Middle frontal gyrus (tissue), 1 donor: ENCODE data around the gene PSMD14.
"Not testable (repeated sequence)": the region's sequence is repeated elsewhere in the genome, so short reads cannot be mapped to it uniquely, and the experiment has no call there.

Experiments
- DNase-seq: peaks from one replicate; pipeline ENCODE4 v3.0.0-alpha.2; 2015; ENCODE audit warnings: low spot score; ENCODE audit errors: extremely low spot score

Gene PSMD14

DNA sequence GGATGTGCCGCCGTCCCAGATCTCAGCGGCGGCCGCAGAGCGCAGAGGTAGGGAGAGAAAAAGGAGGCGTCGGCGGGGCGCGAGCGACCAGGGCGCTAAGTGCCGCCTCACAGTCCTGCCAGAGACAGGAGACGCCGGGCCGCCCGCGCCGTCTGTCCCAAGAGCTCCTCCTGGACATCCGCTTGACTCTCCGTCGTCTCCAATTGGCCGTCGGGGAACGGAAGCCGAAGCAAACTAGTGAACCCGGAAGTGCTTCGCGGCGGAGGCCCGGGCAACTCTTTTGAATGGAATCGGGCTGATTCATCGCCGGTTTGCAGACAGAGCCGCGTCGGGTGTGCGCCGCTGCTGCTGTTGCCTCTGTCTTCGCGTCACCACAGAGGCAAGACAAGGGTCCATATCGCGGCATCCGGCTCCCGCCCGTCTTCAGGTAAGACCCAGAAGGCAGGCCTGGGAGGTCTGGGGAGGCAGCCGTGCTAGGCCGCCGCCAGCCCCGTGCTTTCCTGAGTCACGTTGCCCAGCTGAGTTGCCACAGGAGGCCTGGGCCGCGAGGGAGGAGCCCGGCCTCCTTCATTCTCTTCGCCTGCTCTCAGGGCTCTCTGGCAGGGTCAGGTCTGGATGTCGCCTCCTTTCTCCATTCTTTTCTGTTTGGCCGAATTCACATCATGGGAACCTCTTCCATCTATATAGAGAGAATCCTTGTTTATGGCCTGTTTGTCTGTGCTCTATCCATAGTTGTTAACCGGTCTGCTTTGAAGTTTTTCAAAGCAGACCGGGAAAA is at the start of gene PSMD14:
Gene PSMD14, plus strand, starts transcription at position 248 of the 778 bp plus-strand sequence. CDS start 10,401 bp downstream, outside the sequence.
- peak; percentile 89 for DNase-seq

DNA sequence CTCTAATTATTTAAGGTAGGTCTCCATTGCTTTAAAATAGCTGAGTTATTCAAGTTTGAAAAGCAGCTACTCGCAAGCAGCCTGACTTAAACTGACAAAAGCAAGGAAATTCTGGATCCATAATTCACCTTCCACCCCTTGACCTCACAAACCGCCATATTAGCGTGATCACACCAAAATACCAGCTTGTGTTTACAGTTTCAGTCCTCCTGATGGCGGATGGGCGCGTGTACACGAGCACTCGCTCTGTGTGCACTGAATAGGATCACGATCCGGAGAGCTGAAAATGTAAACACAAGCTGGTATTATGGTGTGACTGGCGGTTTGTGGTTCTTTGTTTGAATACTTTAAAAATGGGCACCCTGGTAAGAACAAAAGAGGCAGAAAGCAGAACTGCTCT is 42.4 kb upstream of the PSMD14 start:
- DNase-seq = no peak

DNA sequence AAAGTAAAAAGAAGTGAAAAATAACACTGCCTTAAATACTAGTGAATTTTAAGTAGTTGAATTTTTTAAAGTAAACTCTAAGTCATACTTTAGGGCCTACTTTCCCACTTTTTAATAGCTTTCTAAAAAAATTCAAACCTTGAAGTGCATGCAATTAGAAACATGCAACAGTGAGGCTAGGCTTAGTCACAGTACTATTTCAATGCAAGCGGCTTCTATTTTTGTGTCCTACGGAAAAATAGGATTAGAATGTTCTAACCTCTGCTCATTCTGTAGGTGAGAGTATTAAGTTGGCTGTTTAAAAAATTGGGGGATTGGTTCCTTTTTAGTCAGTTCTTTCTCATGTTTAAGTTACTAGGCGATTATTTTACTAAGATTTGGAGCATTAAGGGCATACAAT is 39.1 kb upstream of the PSMD14 start:
- no peak for DNase-seq

DNA sequence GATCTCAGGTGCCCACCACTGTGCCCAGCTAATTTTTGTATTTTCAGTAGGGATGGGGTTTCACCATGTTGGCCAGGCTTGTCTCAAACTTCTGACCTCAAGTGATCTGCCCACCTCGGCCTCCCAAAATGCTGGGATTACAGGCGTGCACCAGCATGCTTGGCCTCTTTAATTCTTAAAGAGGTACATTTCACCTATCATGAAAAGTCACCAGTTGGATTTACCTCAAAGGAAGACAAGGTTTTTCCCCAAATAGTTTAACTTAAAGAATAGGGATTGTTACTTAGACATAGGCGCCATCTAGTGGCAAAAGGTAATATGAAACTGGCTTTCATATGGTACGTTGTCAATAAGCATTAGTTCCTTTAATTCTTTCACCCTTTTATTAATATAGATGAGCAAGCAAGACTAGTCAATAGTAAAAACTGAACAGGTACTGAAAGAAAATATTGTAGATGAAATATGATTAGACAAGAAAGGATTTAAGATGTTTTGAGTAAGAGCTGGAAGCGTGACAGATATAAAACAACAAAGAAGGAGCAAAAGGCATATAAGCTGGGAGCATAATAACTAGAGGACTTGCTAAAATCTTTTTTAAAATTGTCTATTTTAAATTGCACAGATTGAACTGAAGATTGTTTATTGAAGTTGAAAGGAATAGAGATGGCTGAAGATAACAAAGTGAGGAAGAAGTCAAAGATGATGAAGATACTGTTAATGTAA is 35.0 kb upstream of the PSMD14 start:
- DNase-seq = peak; percentile 35

DNA sequence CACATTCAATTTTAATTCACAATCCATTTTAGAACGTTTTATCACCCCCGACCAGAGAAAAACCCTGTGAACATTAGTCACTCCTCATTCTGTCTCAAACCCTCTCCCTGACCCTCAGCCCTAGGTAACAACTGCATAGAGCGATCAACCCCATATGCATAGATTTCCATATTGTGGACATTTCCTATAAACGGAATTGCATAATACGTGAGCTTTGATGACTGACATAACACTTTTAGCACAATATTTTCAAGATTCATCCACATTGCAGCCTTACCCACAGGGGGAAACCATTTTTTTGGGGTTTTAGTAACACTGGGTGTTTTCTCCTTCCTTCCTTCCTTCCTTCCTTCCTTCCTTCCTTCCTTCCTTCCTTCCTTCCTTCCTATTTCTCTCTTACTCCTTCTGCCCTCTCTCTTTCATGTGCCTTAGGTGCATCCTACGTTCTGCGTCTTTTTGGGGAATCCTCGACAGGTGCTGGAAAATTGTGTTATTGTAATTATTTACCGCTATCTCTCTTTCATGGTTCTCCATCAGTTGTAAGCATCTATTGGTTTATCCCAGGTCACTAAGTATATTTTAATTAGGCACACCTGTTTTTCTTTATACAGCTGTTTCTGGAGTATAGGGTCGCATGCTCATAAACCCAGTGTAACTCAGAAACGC is 29.5 kb upstream of the PSMD14 start:
- DNase-seq = not testable (repeated sequence)

DNA sequence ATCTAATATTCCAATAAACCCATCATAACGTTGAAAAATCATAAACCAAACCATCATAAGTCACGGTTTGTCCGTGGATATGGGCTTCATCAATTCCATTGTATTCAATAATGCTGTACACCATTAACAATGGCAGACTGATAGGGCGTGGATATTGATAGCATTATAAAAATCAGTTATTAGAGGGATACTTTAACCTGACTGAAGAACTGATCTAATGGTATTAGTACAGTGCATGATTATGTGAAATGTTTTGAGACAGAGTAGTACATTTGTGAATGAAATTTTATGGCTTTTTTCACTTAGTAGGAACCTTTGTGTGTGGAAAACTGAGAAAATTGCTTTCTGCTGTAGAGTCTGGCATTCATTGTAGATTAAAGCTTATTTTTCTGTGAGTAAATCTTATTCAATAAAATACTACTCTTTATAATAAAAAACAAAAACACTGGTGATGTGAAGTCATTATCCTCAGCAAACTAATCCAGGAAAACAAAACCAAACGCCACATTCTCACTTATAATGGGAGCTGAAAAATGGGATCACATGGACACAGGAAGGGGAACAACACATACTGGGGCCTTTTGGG is 28.9 kb upstream of the PSMD14 start:
- DNase-seq = not testable (repeated sequence)

DNA sequence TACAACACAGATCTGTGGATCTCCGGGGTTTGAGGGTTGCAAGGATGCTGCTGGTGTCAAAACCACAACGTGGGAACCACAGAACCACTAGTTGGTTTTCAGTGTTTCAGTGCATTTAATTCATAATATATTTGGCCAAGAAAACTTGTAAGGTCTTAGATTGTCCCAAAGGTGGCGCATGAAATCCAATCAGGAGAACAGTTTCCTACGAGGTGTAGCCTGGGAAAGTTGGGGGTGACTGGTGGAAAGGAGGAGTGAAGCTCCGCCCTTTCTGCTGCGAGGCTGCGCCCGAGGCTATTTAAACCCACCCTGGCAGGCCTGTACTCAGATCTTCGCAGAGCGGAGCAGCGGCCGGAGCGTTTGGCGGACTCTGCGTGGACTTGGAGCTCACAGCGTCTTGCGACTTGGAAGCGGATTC is 27.3 kb upstream of the PSMD14 start:
- DNase-seq = not testable (repeated sequence)

DNA sequence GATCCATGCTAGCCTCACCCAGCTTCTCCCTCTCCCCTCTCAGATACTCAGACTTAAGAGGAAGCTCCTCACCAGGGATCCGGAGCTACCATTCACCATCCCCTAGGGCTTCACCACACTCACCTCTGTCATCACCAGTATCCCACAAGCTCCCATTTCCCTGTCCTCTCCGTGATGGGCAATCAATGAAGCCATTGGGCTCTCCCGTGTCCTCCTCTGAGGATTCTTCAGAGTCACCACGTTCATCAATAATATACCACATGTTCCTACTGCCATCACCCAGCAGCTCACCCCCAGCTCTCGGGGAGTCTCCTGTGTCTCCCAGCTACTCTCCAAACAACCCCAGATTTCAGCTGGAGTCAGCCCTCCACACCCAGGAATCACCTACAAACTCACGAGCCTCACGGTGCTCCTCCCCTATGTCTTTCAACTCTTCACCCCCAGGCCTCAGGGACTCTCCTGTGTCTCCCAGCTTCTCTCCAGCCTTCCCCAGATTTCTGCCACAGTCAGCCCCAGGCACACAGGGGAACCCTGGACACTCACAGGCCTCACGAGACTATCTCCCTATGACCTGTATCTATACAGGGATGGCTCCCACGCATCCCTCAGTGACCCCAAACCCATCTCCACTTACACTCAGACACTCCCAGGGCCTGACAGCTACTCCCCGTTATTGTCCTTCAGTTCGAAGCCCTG is 26.5 kb upstream of the PSMD14 start:
- not testable (repeated sequence) for DNase-seq

DNA sequence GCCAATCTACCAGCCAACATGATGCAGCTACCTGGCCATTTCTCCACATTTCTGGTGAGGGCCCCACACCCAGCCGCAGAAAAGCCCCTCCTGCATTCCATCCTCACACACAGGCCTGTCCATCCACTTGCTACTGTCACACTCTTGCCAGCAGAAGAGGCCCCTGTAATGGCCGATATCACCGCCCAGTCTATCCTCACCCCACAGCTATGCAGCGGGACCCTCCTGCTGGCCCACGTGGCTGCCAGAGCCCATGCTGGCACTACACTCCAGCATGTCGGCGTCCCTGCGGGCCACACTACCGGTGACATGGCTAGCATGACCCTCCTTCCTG is 25.9 kb upstream of the PSMD14 start:
- DNase-seq = not testable (repeated sequence)

DNA sequence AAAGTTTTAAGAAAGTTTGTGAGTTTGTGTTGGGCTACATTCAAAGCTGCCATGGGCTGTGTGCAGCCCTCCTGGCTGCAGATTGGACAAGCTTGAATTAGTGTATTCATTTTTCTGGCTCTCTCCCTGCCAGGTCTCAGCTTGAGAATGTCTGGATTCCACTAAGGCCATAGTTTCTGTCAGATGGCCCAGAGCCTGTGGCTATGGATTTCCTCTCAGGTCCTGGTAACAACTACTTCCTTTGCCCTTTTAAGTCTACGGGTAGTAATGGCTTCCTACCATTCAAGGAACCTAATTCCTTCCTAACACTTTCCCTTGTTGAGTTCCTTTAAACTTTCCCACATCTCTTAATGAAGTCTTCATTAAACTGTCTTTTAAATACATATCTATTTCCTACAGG is 24.3 kb upstream of the PSMD14 start:
- no peak for DNase-seq

DNA sequence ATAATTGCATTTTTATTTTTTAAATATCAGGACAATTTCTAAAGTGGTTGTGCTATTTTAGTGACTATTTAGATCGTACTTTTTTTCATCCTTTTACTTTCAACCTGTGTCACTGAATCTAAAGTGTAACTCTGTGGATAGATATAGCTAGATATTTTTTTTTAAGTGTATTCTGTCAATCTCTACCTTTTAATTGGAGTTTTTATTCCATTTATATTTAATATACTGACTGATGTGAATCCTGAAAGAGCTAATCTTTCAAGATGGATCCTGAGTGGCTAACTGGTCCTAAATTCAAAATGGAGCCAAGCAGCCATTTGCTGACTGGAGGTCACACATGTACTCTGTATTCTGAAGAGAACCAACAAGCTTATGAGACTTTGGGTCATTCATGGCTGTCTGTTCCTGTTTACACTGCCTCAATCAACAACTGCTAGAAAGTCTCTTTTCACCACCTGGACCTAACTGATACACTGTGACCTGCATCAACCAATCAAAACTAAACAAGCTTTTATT is 4.6 kb upstream of the PSMD14 start:
- no peak for DNase-seq

DNA sequence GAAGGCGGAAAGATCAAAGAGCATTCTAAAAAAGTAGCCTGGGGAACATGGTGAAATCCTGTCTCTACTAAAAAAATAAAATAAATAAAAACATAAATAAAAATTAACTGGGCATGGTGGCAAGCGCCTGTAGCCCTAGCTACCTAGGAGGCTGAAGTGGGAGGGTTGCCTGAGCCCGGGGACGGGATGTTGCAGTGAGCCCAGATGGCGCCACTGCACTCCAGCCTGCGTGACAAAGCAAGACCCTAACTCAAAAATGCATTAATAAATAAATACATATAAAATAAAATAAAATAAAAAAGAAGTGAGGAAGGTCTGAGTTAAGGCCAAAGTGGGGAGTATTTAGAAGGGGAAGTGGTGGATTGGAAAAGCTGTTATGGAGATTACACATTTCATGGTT is 1.3 kb upstream of the PSMD14 start:
- DNase-seq = no peak

DNA sequence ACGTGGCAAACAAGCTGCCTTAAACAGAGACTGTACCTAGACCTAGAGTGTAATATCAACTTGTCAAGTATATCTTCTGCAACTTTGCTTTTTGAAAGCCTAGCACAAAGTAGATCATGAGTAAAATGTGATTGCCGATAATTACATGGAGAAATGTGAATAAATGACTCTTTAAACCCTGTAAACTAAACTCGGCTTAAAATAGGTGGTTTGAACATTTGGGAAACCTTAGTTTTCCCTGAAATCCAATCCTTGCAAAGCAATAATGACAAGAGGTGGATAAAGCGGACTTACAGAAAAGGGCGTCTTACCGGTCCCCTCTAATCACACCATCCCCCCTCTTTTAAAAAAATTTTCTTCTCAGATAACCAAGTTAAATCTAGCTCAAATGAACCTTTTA is 549 bp upstream of the PSMD14 start:
- no peak for DNase-seq

DNA sequence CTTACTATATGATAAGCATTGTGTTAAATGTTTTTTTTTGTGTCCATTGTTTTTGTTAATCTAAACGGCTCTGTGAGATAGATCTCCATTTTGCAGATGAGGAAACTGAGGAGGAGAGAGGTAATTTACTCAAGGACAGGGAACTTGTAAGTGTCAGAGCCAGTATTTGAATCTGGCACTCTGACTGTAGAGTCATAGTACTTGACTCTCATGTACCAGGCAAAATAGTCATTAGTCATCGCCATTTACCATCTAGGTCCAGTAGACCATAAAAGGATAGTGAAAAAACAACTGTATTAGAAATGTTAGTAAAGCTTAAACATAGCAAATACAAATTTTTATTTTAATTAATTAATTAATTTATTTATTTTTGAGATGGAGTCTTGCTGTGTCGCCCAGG is 4.8 kb downstream of the PSMD14 start:
- no peak for DNase-seq

DNA sequence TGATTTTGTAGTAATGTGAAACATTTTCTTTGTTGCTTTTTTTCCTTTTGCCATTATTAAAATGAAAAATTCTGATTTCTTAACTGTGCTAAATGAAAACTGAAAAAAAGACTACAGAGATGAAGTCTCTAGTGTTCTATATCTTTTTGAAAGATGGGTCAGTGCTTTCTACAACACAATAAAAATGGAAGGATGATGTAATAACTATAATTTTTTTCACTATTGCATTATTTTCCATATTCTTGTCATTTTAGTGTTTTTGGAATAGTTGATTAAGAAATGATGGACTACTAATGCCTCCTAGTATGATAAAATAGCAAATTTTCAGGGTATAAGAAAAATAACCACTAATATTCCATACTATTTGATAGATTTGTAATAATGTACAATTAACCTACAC is 7.2 kb downstream of the PSMD14 start:
- DNase-seq = no peak

DNA sequence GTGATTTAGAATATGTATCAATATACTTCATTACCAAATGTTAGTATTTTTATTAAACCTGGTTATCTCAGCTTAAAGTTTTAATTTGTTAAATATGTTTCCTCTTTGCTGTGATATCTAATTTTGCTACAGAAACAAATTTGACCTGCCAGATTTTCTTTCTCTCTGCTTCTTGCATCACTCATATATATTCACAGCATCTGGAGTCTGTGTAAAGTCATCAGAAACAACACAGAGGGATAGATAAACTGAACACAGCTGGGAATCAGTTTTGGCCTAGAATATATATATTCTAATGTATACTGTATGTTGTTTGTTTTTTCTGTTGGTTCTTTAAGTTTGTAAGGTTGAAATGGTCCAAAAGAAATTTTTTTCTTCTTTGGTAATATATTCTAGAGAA is 8.5 kb downstream of the PSMD14 start:
- no peak for DNase-seq

DNA sequence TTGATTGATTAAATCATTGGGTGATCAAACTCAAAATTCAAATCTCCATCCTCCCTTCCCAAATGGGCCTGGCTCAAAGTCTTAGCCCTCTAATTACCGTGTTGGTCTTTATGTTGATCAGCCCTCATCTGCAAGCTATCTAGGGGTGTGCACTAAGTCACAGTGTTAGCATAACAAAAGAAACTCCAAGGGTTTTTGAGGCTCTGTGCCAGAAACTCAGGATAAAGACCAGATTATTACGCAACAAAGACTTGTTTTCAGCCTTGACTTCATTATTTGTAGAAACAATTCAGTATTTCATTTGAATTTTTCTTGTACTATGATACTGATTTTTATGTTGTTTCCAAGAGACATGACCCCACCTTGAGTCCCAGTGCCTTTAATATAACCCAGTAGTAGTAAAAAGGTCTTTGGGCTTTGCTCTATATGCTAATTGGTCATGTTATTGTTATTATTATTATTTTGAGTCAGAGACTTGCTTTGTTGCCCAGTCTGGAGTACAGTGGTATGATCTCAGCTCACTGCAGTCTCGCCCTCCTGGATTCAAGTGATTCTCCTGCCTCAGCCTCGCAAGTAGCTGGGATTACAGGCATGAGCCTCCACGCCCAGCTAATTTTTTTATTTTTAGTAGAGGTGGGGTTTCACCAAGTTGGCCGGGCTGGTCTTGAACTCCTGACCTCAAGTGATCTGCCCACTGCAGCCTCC is 13.9 kb downstream of the PSMD14 start:
- no peak for DNase-seq

DNA sequence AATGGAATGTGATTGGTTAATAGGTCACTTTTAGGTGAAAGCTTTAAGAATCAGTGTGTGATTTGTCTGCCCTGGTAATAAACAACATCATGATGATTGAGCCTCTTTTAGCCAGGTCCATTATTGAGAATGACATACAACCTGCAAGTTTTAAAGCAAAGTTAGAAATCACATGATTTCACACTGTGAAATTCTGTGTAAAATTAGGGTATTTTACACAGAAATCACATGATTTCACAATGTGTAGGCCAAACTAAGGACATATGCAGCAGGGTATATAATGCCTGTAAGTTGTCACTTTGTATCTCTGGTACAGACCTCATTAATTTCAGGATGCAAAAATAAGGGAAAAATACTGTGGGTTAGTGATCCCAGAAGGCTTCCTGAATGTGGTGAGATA is 16.7 kb downstream of the PSMD14 start:
- DNase-seq = no peak

DNA sequence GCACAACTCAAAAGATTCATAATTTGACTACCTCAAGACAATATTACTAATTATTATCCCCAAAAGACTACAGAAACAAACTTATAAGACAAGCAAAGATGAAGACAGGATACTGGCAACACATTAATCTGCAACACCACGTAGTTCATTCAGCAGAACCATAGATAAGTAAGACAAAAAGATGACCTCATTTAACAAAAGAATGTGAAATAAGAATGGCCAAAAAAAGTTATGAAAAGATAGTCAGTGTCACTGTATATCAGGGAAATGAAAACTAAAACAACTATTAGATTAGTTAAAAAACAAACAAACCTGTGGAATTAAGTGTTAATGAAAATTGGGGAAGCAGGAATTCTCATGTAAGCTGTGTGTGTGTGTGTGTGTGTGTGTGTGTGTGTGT is 19.4 kb downstream of the PSMD14 start:
- no peak for DNase-seq

DNA sequence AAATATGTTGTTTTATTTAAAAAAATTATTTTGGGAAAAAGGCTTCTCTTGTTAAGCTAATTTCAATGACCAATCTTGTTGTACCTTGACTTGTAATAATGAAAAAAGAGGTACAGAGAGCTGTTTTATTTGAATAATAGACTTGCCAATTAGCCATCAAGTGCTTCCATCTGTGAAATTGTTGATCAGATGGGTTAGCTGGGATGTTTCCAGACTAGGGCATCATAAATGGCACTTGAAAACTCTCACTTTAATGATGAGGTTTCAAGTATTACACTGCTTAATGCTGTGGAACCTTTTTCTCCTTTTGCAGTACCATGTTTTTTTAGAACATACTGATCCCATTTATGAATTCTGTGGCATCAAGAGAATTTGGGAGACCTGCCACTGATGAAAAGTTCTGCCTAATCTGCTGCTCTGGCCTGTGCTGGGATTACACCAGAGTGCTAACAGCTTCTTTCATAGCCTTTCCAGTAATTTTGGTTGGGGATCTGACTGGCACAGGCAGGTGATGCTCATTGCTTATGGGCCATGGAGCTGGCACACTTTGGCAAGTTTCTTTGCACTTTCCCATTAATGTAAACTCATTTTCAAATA is 24.2 kb downstream of the PSMD14 start:
- DNase-seq = no peak
